ENCODE results near the gene UPB1. TPM values are rescaled to one million over a fixed set of nuclear protein-coding genes. Genes with fewer than 3 reads are reported as not detected.
A peak's percentile ranks its signal among the peaks of the same experiment; 100 is the strongest.

UPB1 gene
- total RNA-seq, 3 donors from 2014 or later: 0.16 to 0.44 (median 0.33) TPM

- peaks cover 0 to 21% of the 10 kb centered on the region in 2 donors for H3K4me1 ChIP-seq
- H3K36me3 ChIP-seq: no peaks in the 10 kb centered on the region
- intact Hi-C loops (cut with DNase I; ENCODE audit: low total_unique reads): no loop called here
- no peaks in the 10 kb centered on the region for H3K27me3 ChIP-seq
- H3K9me3 ChIP-seq: no peaks in the 10 kb centered on the region
- peak within 1 kb of the TSS; percentile 99 to 100 for H3K27ac ChIP-seq
- peak; percentile 100 for DNase-seq (ENCODE audit: low spot score in 2 of 2)
- H3K4me3 ChIP-seq: peak within 1 kb of the TSS; percentile 77 to 99 (median 82)
- peak; percentile 13 for TF ChIP-seq POLR2A (IDR thresholded peaks at IDR 0.05)
- TF ChIP-seq CTCF (IDR thresholded peaks at IDR 0.05): peak; percentile 43 to 68 (median 46)
- TF ChIP-seq POLR2AphosphoS5 (IDR thresholded peaks at IDR 0.05): peak; percentile 86 to 92 (median 91)
Observed at GRCh38 chr22:24555165-24556039, 60.3 kb downstream of the UPB1 start, which contains the start of gene SNRPD3. TSS of gene SNRPD3 (plus strand) at chr22:24555999. CDS start at chr22:24557675, 1,676 bp downstream.

GRCh38 chr22:24559471-24559870, 64.3 kb downstream of the UPB1 start:
- no peak for DNase-seq (ENCODE audit: low spot score in 2 of 2)
- intact Hi-C loops (cut with DNase I; ENCODE audit: low total_unique reads): no loop called here
- Histone ChIP-seq H3K4me3 (no peak overlapping the region), H3K36me3 (no peaks in the 10 kb centered on the region), H3K27ac (no peak overlapping the region), H3K9me3 (no peaks in the 10 kb centered on the region), H3K27me3 (no peaks in the 10 kb centered on the region), H3K4me1 (peaks cover 0 to 13% of the 10 kb centered on the region in 2 donors)
- TF ChIP-seq CTCF (IDR thresholded peaks at IDR 0.05) (no peak), POLR2A (IDR thresholded peaks at IDR 0.05) (no peak)

DNA sequence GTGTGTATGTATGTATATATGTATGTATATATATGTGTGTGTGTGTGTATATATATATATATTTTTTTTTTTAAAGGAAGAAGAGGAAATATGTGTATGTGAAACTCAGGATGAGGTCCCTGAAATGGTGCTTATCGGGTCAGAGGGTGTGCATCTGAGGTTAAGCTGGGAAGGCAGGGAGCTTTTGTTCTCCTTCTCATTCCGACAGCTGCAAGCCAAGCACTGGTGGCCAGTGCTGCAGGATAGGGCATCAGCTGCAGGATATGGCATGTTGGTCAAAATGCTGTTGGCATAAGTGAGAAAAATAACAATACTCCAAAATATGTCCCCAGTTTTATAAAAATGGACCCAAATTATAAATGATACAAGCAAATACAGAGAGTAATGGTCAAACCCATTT, 68.1 kb downstream of the UPB1 start:
- Histone ChIP-seq H3K27ac (no peak overlapping the region), H3K9me3 (no peaks in the 10 kb centered on the region), H3K4me1 (peaks cover 0 to 3% of the 10 kb centered on the region in 2 donors), H3K4me3 (no peak overlapping the region), H3K36me3 (no peaks in the 10 kb centered on the region), H3K27me3 (no peaks in the 10 kb centered on the region)
- no peak for DNase-seq (ENCODE audit: low spot score in 2 of 2)
- intact Hi-C loops (cut with DNase I; ENCODE audit: low total_unique reads): no loop called here
- TF ChIP-seq POLR2AphosphoS5 (IDR thresholded peaks at IDR 0.05): no peak
- no peak for TF ChIP-seq CTCF (IDR thresholded peaks at IDR 0.05)
- no peak for TF ChIP-seq POLR2A (IDR thresholded peaks at IDR 0.05)

DNA sequence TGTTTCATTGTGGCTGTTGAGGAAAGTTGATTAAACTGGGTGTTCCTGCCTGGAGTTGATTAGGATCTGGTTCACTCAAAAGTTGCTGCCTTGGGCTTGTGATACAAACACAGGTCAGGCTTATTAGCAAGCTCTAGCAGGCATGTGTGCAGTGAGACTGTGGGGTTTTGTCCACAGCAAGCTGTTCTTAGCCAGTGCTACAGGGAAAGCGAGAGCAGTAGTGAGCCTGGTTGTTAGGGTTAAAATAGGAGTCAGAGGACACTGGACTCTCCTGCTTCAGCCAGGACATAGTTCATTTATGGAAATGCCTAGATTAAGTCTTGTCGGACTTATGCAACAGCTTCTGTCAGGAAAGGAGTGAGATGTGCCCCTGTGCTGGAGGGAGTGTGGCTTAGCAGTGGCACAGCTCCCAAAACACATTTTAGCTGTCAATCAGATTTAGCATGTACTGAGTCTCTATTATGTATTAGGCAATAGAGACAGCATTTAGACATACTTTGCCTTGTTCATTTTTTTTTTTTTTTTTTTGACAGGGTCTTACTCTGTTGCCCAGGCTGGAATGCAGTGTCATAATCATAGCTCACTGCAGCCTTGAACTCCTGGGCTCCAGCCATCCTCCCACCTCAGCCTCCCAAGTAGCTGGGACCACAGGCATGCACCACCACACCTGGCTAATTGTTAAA, 69.4 kb downstream of the UPB1 start:
- Histone ChIP-seq H3K4me3 (no peak overlapping the region), H3K9me3 (no peaks in the 10 kb centered on the region), H3K36me3 (peaks cover 7% of the 10 kb centered on the region), H3K27ac (peak overlapping the region in 1 of 2 donors; percentile 10), H3K27me3 (no peaks in the 10 kb centered on the region), H3K4me1 (peaks cover 0 to 3% of the 10 kb centered on the region in 2 donors)
- no peak for TF ChIP-seq POLR2A (IDR thresholded peaks at IDR 0.05)
- TF ChIP-seq CTCF (IDR thresholded peaks at IDR 0.05): no peak
- TF ChIP-seq POLR2AphosphoS5 (IDR thresholded peaks at IDR 0.05): no peak
- intact Hi-C loops (cut with DNase I; ENCODE audit: low total_unique reads): no loop called here
- no peak for DNase-seq (ENCODE audit: low spot score in 2 of 2)

DNA sequence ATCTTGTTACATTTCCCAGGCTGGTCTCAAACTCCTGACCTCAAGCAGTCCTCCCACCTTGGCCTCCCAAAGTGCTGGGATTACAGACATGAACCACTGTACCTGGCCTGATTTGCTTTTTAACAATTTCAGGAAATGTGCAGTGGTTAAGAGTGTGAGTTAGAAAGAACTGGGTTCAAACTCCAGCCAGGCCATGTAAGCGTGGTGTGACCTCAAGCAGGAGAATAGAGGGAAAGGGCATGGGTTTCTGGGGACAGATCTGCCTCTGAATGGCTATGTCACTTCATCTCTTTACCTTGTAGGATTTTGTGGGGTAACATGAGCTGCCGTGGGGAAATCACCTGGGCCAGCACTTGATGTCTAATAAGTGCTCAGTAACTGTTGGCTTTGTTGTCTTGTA, 69.9 kb downstream of the UPB1 start:
- no peak overlapping the region for H3K27ac ChIP-seq
- intact Hi-C loops (cut with DNase I; ENCODE audit: low total_unique reads): no loop called here
- TF ChIP-seq POLR2AphosphoS5 (IDR thresholded peaks at IDR 0.05) (no peak), POLR2A (IDR thresholded peaks at IDR 0.05) (no peak), CTCF (IDR thresholded peaks at IDR 0.05) (no peak)
- no peak overlapping the region for H3K4me3 ChIP-seq
- H3K4me1 ChIP-seq: peaks cover 0 to 3% of the 10 kb centered on the region in 2 donors
- no peak for DNase-seq (ENCODE audit: low spot score in 2 of 2)
- no peaks in the 10 kb centered on the region for H3K9me3 ChIP-seq
- no peaks in the 10 kb centered on the region for H3K27me3 ChIP-seq
- peaks cover 13% of the 10 kb centered on the region for H3K36me3 ChIP-seq

All from breast epithelium (tissue), 4 donors.